ENCODE results near the gene GABARAPL1.
"Not testable (repeated sequence)": the region's sequence is repeated elsewhere in the genome, so short reads cannot be mapped to it uniquely, and the experiment has no call there.

Gene GABARAPL1
- total RNA-seq: 142 reads per million, percentile 88 among the genes with 10 or more reads in this experiment

DNA sequence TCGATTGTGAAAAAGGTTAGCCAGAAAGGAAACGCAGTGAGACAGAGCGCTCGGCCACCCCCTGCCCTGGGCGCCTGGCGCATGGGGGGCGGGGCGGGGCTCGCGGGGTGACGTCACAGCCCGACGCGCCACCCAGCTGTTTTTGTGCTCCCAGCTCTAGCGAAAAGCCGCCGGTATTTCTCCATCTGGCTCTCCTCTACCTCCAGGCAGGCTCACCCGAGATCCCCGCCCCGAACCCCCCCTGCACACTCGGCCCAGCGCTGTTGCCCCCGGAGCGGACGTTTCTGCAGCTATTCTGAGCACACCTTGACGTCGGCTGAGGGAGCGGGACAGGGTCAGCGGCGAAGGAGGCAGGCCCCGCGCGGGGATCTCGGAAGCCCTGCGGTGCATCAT, at the start of gene GABARAPL1:
GABARAPL1 (plus strand) TSS at position 139 of the 393 bp plus-strand sequence; CDS start at position 392, 253 bp downstream.
- peak; percentile 79 for DNase-seq

- no peak for DNase-seq
Measured at GRCh38 chr12:10163084-10163483, 49.6 kb upstream of the GABARAPL1 start.

GRCh38 chr12:10165421-10165820, 47.3 kb upstream of the GABARAPL1 start:
- DNase-seq: no peak

- DNase-seq: no peak
Measured at GRCh38 chr12:10167599-10167998, 45.1 kb upstream of the GABARAPL1 start.

GRCh38 chr12:10169104-10169503, 43.6 kb upstream of the GABARAPL1 start:
- no peak for DNase-seq

GRCh38 chr12:10170216-10170615, 42.5 kb upstream of the GABARAPL1 start:
- no peak for DNase-seq

- DNase-seq: no peak
Measured at GRCh38 chr12:10171973-10172728, 40.5 kb upstream of the GABARAPL1 start, which contains the start of gene OLR1. TSS of gene OLR1 (minus strand) at chr12:10172132. CDS start at chr12:10172077, 55 bp downstream.

GRCh38 chr12:10174986-10175614, 37.6 kb upstream of the GABARAPL1 start:
- DNase-seq: no peak

GRCh38 chr12:10175846-10176636, 36.6 kb upstream of the GABARAPL1 start:
- DNase-seq: no peak

DNA sequence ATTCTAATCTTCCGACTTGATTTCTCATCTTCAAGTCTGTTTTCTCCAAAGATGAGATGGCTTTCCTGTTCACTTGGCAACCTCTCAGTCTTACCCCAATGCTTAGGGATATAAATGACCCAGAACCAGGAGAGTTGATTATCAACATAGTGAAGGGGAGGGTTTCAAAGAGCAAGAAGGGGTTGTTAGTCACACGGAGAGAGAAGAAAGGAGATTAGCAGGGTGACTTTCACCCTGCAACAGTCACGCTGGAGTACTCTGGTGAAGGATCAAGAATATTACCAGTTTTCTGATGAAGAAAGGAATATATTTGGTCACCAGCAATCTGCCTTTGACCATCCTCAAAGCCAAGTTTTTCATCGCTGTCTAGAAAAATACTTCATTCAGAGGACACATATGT, 33.9 kb upstream of the GABARAPL1 start, which contains the start of gene TMEM52B:
TMEM52B (plus strand) TSS at position 212 of the 400 bp plus-strand sequence. CDS start 543 bp downstream, outside the sequence.
- no peak for DNase-seq

DNA sequence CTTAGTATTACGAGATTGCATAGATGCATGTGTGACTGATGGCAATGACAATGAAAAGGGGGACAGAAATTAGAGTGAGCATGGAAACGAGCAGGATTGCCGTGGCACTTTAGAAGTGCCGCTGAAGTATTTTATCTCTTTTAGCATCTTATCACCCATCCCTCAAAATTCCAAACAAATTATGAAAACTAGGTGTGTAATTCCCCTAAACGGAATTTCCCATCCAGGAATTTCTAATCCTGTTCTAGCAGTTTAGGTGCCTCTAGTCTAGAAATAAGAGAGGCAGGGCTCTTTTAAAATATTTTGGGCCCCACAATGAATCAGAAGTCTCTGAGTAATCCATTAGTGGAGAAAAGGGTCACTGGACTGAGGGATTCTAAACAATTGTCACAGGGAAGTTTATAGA, 32.9 kb upstream of the GABARAPL1 start:
- DNase-seq: no peak

GRCh38 chr12:10182354-10183049, 30.2 kb upstream of the GABARAPL1 start:
- DNase-seq: no peak

DNA sequence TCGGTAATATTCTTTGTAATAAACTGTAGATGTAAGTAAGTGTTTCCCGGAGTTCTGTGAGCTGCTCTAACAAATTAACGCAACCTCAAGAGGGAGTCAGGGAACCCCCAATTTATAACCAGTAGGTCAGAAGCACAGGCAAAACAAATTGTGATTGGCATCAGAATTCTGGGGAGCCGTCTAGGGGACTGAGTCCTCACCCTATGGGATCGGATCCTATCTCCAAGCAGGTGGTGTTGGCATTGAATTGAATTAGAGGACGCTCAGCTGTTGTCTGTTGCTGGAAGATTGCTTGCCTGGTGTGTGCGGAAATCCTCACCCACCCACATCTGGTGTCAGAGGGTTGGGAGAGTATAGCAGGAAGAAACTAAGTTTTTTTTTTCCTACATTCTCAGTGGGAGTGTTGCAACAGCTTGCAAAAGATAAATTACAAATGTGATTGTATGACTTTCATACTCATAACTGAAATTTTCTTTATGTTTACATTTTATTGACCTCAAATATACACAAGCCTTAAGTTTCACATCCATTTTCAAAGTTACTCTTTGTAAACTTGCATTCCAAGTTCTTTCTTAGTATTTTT, 28.3 kb upstream of the GABARAPL1 start:
- no peak for DNase-seq

GRCh38 chr12:10186299-10186698, 26.4 kb upstream of the GABARAPL1 start:
- DNase-seq: no peak

- DNase-seq: not testable (repeated sequence)
Measured at GRCh38 chr12:10186958-10187357, 25.7 kb upstream of the GABARAPL1 start.

GRCh38 chr12:10189653-10190052, 23.0 kb upstream of the GABARAPL1 start:
- no peak for DNase-seq

DNA sequence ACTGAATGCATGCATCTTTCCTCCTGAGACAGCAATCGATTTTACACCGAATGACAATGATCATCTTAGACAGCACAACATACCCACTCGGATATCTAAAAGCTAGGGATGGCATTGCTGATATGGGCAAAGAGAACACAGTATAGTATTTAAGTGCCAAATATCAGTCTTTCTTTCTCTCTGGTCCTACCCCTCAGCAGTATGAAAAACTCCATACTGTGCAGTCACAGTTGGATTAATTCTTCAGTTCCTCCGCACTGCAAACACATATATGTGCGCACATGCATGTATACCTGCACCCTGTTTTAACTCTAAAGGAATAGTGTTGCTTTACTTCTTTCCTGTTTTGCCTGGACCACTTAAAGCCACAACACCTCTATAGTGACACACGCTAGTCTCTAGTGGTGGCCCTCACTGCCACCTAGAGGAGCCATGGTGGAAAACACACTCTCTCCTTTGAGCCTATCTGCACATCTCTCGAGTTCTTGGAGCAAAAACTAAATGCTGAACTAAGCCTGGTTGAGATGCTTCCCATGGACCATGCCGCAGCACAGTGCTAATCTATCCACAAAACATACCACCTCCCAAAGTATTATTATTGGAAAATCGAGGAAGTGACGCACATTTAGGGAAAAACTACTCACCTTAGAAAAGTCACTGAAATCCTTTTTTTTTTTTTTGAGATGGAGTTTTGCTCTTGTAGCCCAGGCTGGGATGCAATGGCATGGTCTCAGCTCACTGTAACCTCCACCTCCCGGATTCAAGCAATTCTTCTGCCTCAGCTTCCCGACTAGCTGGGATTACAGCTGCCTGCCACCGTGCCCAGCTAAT, 21.9 kb upstream of the GABARAPL1 start:
- DNase-seq: peak; percentile 21

GRCh38 chr12:10191865-10192264, 20.8 kb upstream of the GABARAPL1 start:
- DNase-seq: no peak

DNA sequence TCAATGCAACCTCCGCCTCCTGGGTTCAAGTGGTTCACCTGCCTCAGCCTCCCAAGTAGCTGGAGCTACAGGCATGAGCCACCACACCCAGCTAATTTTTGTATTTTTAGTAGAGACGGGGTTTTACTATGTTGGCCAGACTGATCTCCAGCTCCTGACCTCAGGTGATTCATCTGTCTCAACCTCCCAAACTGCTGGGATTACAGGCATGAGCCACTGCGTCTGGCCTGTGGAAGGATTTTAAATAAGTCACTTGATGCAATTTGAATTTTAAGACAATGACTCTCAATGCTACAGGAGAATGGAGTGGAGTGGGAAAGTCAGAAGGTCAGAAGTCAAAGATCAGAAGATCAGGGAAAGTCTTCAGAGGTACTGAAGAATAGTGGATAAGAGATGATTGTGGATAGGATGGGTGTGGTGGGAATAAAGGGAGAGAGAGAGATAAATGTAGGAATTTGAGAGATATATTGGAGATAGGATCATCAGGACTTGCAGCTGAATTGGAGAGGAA, 18.5 kb upstream of the GABARAPL1 start:
- no peak for DNase-seq

GRCh38 chr12:10196210-10196609, 16.5 kb upstream of the GABARAPL1 start:
- no peak for DNase-seq

DNA sequence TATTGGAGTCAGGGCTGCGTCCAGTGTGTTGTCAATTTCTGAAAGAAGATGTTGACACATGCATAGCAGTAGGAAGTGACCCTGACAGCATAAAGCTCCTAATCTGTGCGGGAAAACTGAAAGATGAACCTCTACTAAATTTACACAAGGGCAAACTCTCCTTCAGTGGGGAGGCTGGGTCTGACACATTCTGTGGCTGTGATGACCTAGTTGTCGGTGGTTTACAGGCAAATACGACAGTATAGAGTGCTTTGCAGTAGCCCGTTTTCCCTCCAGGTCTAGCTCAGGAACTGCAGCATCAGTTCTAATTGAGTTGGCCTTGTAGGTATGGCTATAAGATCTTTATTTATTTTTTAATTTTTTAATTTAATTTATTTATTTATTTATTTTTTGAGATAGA, 14.8 kb upstream of the GABARAPL1 start:
- DNase-seq: no peak

Measured in effector CD4-positive, alpha-beta T cell (primary cell).